Measurements from ENCODE around the gene LTBP1. TPM values are rescaled to one million over a fixed set of nuclear protein-coding genes. Genes with fewer than 3 reads are reported as not detected.
A peak's percentile ranks its signal among the peaks of the same experiment; 100 is the strongest.

The LTBP1 gene
- total RNA-seq (ENCODE audit: unreplicated experiment) = 3.9 TPM
- long read RNA-seq, partial matches to known transcripts = 1 of 1 reads
- long read RNA-seq, other reads (novel, unspliced or antisense) = 0 of 1 reads

GRCh38 chr2:32946314-32947075 lies at the start of gene LTBP1:
TSS of gene LTBP1 (plus strand) at chr2:32946953. CDS start at chr2:32947325, 372 bp downstream.
- Mint-ChIP-seq H3K4me3 (ENCODE audit: unreplicated experiment) (peak within 1 kb of the TSS; percentile 82), H3K4me1 (ENCODE audit: low read depth, unreplicated experiment) (peaks cover 5% of the 10 kb centered on the region), H3K9me3 (ENCODE audit: unreplicated experiment) (peaks cover 7% of the 10 kb centered on the region), H3K36me3 (ENCODE audit: unreplicated experiment) (peaks cover 5% of the 10 kb centered on the region), H3K27me3 (ENCODE audit: unreplicated experiment) (no peaks in the 10 kb centered on the region), H3K27ac (ENCODE audit: unreplicated experiment) (no peak within 1 kb of the TSS)
- peak; percentile 70 for DNase-seq
- TF ChIP-seq, protein P1, sequence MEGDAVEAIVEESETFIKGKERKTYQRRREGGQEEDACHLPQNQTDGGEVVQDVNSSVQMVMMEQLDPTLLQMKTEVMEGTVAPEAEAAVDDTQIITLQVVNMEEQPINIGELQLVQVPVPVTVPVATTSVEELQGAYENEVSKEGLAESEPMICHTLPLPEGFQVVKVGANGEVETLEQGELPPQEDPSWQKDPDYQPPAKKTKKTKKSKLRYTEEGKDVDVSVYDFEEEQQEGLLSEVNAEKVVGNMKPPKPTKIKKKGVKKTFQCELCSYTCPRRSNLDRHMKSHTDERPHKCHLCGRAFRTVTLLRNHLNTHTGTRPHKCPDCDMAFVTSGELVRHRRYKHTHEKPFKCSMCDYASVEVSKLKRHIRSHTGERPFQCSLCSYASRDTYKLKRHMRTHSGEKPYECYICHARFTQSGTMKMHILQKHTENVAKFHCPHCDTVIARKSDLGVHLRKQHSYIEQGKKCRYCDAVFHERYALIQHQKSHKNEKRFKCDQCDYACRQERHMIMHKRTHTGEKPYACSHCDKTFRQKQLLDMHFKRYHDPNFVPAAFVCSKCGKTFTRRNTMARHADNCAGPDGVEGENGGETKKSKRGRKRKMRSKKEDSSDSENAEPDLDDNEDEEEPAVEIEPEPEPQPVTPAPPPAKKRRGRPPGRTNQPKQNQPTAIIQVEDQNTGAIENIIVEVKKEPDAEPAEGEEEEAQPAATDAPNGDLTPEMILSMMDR (IDR thresholded peaks at IDR 0.05; ENCODE audit: partially characterized antibody, unreplicated experiment) = peak; percentile 50

- Mint-ChIP-seq H3K4me1 (ENCODE audit: low read depth, unreplicated experiment) (peaks cover 38% of the 10 kb centered on the region), H3K27me3 (ENCODE audit: unreplicated experiment) (no peaks in the 10 kb centered on the region), H3K4me3 (ENCODE audit: unreplicated experiment) (no peak overlapping the region), H3K36me3 (ENCODE audit: unreplicated experiment) (peaks cover 7% of the 10 kb centered on the region), H3K27ac (ENCODE audit: unreplicated experiment) (peak overlapping the region; percentile 75), H3K9me3 (ENCODE audit: unreplicated experiment) (no peaks in the 10 kb centered on the region)
- TF ChIP-seq, protein P1 (IDR thresholded peaks at IDR 0.05; ENCODE audit: partially characterized antibody, unreplicated experiment) = no peak
- DNase-seq = no peak
These were observed 46.3 kb upstream of the LTBP1 start for GRCh38 chr2:32900246-32900973.

- Mint-ChIP-seq H3K36me3 (ENCODE audit: unreplicated experiment) (peaks cover 7% of the 10 kb centered on the region), H3K9me3 (ENCODE audit: unreplicated experiment) (no peaks in the 10 kb centered on the region), H3K27ac (ENCODE audit: unreplicated experiment) (no peak overlapping the region), H3K27me3 (ENCODE audit: unreplicated experiment) (no peaks in the 10 kb centered on the region), H3K4me3 (ENCODE audit: unreplicated experiment) (no peak overlapping the region), H3K4me1 (ENCODE audit: low read depth, unreplicated experiment) (peaks cover 38% of the 10 kb centered on the region)
- TF ChIP-seq, protein P1 (IDR thresholded peaks at IDR 0.05; ENCODE audit: partially characterized antibody, unreplicated experiment) = no peak
- DNase-seq = no peak
These were observed 45.4 kb upstream of the LTBP1 start for GRCh38 chr2:32901313-32901712.

DNA sequence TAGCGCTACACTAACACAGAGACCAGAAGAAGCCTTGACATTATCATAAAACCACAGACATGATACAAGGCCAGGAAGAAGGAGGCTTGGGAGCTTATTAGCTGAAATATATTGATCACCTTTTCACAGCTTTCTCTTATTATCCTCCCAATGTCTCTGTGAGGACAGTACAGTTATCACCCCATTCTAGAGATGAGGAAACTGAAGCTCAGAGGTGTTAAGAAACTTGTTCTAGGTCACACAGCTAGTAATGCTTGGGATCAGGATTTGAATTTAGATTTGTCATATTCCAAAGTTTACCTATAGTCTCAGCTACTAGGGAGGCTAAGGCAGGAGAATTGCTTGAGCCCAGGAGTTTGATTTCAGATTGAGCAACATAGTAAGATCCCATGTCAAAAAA lies 44.6 kb upstream of the LTBP1 start:
- H3K27me3 Mint-ChIP-seq (ENCODE audit: unreplicated experiment) = no peaks in the 10 kb centered on the region
- peaks cover 38% of the 10 kb centered on the region for H3K4me1 Mint-ChIP-seq (ENCODE audit: low read depth, unreplicated experiment)
- peak overlapping the region; percentile 89 for H3K27ac Mint-ChIP-seq (ENCODE audit: unreplicated experiment)
- TF ChIP-seq, protein P1 (IDR thresholded peaks at IDR 0.05; ENCODE audit: partially characterized antibody, unreplicated experiment) = no peak
- H3K36me3 Mint-ChIP-seq (ENCODE audit: unreplicated experiment) = peaks cover 7% of the 10 kb centered on the region
- H3K4me3 Mint-ChIP-seq (ENCODE audit: unreplicated experiment) = no peak overlapping the region
- H3K9me3 Mint-ChIP-seq (ENCODE audit: unreplicated experiment) = peaks cover 2% of the 10 kb centered on the region
- no peak for DNase-seq

Measured in glutamatergic neuron (in vitro differentiated cells).